Kidney capillary endothelial cell (primary cell): ENCODE results near the gene FBRSL1.
"Not testable (repeated sequence)": the region's sequence is repeated elsewhere in the genome, so short reads cannot be mapped to it uniquely, and the experiment has no call there.

ENCODE experiments used
- DNase-seq: peaks from one replicate; pipeline ENCODE4 v3.0.0-alpha.2; 2018; ENCODE audit warnings: low spot score

Gene FBRSL1

DNA sequence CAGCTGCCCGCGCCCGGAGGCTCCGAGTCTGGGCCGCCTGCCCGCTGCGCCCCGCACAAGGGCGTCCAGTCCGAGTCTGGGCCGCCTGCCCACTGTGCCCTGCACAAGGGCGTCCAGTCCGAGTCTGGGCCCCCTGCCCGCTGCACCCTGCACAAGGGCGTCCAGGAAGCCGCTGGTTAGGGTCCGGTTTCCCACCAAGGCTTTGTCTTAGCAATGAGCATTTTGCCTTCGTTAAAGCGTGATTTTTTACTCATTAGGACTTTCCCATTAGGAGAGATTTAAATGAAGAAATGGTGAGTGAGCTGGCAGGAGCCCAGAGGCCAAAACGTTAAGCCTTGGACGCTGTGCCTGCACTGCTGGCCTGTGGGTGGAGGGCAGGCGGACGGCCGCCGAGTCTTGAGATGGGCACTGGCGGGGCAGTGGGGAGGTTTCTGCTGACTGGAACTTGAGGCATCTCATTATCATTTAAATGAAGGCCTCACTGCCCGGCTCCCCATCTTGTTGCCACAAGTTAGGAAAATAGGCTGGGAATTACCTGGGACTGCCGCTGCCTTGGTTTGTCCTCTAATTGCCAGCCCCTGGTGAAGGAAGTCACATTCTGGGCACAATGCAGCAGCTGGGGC, 36.0 kb downstream of the FBRSL1 start:
- no peak for DNase-seq

DNA sequence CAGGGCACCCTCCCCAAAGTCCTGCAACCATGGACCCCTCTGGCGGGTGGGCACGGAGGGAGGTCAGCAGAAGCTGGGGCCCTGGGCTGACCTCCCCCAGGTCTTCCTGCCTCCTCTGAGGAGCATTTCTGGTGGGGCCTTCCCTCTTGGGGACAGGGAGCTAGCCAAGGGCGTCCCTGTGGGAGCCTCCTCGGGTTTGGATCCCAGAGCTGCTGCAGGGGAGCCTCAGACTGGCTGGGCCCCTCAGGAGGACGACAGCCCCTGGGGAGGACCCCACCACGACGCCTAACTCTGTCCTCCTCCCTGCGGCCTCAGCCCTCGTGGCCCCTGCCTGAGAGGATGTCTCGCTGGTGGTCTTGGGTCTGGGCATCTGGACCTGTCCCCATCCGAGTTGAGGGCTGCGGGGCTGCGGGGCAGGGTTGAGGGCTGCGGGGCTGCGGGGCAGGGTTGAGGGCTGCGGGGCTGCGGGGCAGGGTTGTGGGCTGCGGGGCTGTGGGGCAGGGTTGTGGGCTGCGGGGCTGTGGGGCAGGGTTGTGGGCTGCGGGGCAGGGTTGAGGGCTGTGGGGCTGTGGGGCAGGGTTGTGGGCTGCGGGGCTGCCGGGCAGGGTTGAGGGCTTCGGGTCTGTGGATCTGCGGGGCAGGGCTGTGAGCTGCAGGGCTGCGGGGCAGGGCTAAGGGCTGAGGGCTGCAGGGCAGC, 37.4 kb downstream of the FBRSL1 start:
- no peak for DNase-seq

DNA sequence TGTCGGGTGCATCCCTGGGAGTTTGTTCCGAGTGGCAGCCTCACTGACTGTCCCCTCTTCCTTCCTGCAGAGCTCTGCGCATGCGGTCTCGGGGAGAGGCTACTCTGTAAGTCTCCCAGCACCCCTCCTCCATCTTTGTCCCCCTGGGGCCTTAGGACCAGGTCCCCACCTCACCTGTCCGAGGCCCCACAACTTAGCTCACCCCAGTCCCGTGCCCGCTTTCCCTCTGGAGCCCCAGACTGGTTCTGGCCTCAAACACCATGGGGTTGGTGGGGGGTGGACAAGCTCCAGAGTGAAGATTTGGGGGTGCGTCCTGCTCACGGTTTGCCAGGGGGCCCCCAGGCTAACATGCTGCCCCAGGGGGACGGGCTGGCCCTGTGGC, 37.9 kb downstream of the FBRSL1 start:
- no peak for DNase-seq

DNA sequence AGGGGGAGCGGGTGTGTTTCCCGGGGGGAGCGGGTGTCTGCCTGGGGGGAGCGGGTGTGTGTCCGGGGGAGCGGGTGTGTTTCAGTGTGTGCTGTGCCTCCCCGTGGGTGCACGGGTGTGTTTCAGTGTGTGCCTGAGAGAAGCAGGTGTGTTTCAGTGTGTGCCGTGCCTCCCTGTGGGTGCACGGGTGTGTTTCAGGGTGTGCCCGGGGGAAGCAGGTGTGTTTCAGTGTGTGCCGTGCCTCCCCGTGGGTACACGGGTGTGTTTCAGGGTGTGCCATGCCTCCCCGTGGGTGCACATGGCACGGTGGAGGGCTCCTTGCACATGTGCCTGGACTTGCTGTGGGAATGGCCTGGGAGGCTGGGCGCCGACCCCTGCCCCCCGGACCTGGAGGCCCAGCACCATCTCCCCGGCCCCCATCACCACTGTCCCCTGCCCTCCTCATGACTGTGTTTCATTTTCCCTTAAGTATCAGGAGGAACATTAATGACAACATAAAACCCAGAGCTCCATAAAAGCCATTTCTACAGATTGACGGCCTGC, 38.7 kb downstream of the FBRSL1 start:
- DNase-seq: no peak

DNA sequence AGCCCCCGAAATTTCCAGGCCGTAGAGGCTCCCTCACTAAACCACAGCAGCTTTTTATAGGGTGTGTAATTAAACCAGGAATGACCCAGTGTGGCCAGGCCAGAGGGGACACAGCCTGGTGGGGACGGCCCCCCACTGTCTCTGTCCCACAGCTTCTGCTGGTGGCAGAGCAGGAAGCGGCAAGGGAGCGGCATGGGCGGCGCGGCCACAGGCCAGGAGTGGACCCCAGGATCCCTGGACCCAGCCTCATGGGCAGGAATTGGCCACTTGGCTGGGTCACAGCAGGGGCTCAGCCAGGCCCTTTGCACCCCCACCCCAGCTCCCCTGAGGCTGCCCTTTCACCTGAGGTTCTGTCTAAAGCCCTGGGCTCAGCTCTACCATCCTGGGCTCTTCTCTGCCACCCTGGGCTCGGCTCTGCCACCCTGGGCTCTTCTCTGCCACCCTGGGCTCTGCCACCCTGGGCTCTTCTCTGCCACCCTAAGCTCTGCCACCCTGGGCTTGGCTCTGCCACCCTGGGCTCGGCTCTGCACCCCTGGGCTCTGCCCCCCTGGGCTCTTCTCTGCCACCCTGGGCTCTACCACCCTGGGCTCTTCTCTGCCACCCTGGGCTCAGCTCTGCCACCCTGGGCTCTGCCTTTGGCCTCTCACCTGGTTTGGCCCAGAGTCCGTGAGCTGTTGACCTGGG, 39.3 kb downstream of the FBRSL1 start:
- DNase-seq: no peak

DNA sequence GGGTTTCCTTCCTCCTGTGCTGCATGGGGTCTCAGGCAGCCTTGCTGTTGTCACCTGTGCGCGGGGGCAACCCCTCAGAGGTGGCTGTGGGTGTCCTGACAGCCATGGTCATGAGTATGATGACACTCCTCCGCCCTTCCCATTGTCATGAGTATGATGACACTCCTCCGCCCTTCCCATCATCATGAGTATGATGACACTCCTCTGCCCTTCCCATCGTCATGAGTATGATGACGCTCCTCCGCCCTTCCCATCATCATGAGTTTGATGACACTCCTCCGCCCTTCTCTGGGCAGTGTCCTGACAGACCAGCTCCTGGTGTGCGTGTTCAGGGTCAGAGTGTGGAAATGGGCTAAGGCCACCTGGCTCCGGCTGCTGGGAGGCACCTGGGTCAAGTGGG, 40.0 kb downstream of the FBRSL1 start:
- DNase-seq: no peak

DNA sequence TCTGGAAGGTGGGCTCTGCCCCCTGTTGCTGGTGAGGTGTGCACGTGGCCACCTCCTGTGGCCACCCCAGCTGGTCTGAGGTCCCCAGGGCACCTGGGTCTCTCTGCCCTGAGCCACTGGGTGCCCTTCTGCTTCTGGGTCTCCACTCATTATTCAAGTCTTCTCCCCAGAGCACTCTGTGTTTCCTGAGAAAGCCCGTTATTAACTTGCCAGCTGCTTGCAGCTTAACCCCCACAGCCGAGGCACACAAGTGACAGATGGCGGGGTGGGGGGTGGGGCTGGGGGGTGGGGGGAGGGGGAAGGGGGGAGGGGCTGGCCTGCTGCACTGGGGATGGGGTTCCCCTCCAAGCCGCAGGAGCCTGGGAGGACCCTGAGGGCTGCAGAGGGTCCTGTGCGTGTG, 40.5 kb downstream of the FBRSL1 start:
- DNase-seq: no peak

DNA sequence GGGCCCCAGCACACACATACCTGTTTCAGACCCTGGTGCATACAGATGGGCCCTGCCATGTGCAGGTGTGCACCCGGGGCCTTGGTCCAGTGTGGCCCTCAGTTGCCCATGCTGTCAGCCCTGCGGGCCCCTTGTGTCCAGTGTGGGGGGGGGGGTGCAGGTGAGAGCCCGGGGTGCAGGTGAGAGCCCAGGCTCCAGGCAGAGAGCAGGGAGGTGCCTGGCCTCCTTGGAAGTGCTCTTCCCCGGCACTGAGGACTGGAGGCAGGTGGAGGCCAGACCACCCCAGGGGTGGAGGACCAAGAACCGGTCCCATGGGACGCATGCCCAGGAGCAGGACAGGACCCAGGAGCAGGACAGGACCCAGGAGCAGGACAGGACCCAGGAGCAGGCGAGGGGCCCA, 40.9 kb downstream of the FBRSL1 start:
- DNase-seq: no peak

DNA sequence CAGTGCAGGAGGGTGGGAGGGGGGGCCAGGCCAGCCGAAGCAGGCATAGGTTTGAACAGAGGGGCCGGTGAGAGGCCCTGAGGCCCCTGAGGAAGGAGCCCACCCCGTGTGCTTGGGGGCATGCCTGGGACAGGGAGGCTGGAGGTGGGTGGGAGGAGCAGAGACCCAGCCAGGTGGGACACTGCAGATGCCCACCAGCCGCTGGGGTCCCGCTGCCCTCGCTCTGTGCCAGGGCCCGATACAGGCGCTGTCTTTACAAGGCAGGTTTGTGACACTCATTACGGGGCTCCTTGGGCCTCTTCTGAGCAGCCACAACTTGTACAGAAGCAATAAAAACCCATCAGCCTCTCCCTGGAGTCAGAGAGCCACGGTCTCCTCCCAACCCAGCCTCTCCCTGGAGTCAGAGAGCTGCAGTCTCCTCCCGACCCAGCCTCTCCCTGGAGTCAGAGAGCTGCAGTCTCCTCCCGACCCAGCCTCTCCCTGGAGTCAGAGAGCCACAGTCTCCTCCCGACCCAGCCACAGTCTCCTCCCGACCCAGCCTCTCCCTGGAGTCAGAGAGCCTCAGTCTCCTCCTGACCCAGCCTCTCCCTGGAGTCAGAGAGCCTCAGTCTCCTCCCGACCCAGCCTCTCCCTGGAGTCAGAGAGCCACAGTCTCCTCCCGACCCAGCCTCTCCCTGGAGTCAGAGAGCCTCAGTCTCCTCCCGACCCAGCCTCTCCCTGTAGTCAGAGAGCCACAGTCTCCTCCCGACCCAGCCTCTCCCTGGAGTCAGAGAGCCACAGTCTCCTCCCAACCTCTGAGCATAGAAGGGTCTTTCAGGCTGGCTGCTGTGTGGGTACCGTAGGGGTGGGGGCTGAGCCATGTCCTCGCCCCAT, 43.0 kb downstream of the FBRSL1 start:
- not testable (repeated sequence) for DNase-seq

DNA sequence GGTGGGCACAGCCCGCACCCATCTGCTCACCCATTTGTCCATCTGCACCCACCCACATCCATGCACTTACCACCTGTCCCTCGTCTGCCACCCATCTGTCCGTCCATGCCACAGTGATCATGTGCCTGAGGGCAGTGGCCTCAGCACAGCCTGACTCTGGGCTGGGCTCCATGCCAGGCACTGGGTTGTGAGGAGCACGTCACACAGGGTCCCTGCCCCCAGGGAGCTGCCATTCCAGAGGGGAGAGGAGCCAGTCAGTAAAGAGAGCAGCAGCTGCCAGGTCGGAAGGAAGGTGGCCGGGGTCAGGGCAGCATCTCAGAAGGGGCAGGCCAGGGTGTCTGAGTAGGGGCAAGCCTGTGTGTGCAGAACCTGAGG, 43.6 kb downstream of the FBRSL1 start:
- DNase-seq: no peak

DNA sequence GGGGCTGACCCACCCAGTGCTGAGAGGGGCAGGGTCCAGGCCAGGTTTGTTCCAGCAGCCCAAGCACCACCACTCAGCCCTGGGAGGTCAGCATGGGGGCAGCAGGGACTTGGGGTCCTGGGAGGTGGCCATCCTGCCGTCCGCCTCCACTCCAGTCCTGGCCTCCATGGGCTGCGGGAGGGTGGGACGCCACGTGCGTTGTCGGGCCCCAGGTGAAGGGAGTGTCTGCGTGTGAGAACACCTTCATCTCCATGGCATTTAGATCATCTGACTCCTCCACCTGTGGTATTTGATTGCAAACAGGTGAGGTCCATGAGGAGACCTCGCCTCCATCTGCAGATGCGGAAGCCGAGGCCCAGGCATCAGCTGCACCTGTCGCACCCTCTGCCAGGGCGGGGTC, 44.1 kb downstream of the FBRSL1 start:
- DNase-seq: no peak

DNA sequence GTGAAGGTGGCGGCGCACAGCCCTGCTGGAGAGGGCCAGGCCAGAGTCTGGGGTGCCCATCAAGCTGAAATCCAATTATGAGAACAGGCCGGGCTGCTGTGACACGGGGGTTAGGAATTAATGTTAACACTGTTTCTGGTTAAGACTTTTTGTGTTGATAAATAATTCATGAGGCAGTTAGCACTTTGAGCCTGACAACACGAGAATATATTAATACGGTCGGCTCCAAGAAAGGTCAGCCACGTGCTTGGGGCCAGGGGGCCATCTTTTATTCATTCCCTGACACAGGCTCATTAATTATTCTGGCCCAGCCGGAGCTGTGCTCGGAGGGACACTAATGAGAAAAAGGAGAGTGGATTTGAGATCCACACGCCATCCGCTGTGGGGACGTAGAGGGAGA, 45.1 kb downstream of the FBRSL1 start:
- DNase-seq: no peak

DNA sequence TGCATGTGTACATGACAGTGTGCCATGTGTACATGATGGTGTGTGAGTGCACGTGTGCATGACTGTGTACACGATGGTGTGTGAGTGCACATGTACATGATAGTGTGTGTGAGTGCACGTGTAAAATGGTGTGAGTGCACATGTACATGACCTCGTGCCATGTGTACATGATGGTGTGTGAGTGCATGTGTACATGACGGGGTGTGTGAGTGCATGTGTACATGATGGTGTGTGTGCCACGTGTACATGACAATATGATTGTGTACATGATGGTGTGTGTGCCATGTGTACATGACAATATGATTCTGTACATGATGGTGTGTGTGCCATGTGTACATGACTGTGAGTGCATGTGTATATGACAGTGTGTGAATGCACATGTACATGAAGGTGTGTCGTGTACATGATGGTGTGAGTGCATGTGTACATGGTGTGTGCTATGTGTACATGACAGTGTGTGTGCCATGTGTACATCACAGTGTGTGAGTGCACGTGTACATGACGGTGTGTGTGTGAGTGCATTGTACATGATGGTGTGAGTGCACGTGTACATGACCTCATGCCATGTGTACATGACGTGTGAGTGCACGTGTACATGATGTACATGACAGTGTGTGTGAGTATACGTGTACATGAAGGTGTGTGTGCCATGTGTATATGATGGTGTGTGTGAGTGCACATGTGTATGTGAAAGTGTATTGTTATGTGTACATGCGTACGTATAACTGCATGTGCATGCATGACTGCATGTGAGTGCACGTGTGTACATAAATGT, 46.3 kb downstream of the FBRSL1 start:
- DNase-seq: no peak

DNA sequence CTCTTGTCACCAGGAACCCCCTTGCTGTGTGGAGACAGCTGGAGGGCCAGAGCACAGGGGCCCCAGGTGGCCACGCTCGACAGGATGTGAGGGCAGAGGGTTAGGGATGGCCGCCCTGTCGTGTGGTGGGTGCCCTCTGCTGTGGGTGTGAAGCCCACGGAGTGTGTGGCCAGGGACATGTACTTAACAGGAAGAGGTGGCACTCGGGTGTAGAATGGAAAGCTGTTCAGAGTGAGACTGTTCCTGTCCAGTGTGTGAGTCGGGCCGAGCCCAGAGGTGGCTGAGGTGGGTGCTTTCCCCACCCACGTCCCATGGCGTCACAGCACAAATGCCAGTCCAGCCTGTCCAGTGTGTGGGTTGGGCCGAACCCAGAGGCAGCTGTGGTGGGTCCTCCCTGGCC, 47.1 kb downstream of the FBRSL1 start:
- no peak for DNase-seq

DNA sequence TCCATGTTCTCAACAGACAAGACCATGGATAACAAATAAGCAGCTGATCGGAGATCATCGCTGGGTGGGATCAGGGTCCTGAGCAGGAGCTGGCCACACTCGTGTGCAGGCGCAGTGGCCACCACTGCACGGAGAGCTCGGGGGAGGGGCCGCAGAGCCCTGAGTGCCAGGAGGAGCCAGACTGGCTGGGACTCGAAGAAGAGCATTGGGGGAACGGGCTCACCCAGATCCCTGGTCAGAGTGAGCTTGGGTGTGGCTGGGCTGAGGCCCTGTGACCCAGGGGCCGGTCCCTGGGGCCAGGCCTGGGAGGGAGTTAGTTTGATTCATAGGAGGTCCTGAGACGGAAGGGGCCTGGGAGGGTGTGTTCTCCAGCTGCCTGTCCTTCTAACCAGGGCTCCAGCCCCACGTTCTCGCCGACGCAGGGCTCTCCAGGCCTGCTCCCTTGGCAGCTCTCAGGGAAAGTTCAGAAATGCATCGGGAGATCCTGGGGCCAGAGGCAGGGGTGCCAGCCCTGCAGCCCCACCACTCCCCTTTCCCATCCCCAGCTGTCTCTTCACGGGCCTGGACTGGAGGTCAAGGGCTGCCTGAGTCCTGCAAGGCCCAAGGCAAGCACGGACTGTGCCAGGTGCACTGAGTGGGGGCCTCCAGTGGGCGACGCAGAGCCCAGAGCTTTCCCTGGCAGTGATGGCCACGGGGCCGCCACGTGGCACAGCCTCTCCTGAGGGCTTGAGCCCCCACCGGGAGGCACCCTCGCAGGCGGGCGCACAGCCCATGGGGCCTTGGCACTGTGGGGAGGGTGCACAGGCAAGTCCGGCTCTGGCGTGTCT, 48.1 kb downstream of the FBRSL1 start:
- DNase-seq: no peak

DNA sequence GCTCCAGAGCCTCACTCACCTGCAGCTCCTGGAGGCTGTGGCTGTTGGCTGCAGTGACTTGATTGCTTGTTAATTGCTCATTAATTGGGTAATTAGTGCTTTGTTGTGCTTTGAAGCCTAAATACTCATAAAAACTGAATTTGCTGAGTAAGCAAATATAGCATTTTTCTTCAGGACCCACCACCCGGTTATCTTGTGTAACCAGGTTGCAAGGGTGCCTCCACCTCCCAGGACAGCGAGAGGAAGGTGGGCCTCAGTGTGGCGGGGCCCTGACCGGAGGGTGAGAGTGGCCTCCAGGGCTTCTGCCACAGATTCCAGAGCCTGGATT, 48.7 kb downstream of the FBRSL1 start:
- DNase-seq: no peak

DNA sequence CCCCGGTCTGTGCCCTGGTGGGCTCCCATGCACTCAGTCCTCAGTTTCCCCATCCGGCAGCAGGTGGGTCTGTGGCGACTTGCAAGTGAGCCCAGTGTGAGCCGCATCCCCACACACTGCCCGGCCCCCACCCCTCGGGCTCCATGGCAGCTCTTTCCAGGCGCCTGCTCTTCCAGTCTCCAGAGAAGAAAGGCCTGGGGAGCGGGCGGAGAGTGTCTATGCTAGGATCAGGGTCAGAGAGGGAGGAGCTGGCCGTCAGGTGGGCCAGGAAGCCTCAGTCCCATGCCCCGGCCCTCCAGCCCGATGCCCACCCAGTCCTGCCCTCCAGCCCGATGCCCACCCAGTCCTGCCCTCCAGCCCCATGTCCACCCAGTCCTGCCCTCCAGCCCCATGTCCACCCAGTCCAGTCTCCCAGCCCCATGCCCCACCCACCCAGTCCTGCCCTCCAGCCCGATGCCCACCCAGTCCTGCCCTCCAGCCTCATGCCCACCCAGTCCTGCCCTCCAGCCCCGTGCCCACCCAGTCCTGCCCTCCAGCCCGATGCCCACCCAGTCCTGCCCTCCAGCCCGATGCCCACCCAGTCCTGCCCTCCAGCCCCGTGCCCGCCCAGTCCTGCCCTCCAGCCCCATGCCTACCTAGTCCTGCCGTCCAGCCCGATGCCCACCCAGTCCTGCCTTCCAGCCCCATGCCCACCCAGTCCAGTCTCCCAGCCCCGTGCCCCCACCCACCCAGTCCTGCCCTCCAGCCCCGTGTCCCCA, 49.2 kb downstream of the FBRSL1 start:
- DNase-seq: no peak

DNA sequence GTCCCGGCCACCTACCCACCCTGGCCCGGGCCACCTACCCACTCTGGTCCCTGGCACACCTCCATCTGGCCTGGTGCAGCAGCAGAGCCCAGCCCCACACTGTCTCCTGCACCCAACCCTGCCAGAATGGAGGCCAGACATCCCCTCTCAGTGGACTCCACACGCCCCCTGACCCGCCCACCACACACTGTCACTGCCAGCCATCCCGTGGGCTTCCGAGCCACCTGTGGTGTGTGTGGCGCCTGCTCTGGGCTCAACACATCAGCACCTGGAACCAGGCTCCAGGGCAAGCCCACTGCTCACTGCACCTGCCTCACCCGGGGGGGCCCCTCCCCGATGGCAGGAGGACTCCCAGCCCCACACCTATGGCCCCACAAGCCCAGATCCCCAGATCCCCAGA, 50.5 kb downstream of the FBRSL1 start:
- no peak for DNase-seq

DNA sequence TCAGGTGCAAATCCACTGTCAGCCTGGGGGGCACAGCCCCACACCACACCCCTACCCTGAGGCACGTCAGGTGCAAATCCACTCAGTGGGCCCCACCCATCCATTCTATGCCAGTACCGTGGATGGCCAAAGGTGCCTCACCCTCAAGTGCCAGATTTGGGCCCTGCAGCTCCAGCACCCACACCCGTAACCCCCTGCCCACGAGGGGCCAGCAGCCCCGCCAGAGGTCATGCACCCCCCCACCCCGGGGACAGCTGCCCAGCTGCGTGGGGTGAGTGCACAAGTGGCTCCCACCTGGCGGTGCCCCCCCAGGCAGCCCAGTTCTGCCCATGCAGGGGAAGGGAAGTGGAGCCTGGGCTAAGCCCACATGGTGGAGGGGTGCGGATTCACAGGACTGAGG, 51.2 kb downstream of the FBRSL1 start:
- no peak for DNase-seq

DNA sequence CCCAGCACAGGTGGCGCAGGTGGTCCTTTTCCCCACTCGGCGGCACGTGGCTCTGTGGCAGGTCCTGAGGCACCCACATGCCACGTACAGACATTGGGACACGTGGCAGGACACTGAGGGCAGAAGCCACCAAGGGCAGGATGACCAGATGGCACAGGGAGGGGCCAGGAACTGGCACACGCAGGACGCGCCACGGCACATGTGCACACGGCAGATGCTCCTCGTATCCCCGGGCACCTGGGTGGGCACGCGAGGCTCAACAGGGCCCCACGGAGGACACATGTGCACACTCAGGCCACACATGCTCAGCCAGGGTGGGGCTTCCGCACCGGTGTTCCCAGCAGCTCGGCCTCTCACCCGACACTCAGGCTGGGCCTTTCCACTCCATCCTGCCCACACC, 52.0 kb downstream of the FBRSL1 start:
- DNase-seq: no peak
